Measurements from ENCODE around the gene NAA80.
A peak's percentile ranks its signal among the peaks of the same experiment; 100 is the strongest.

NAA80 gene

GRCh38 chr3:50258029-50258680 lies 41.0 kb downstream of the NAA80 start:
- DNase-seq (ENCODE audit: low spot score): no peak

GRCh38 chr3:50256978-50257890 lies 42.0 kb downstream of the NAA80 start:
- peak; percentile 60 for DNase-seq (ENCODE audit: low spot score)

- no peak for DNase-seq (ENCODE audit: low spot score)
These were observed 44.0 kb downstream of the NAA80 start for GRCh38 chr3:50255251-50255615.

GRCh38 chr3:50254577-50255250 lies 44.5 kb downstream of the NAA80 start:
- no peak for DNase-seq (ENCODE audit: low spot score)

GRCh38 chr3:50251220-50251619 lies 48.0 kb downstream of the NAA80 start:
- no peak for DNase-seq (ENCODE audit: low spot score)

- no peak for DNase-seq (ENCODE audit: low spot score)
These were observed 48.7 kb downstream of the NAA80 start for GRCh38 chr3:50250514-50250913.

GRCh38 chr3:50249457-50249856 lies 49.7 kb downstream of the NAA80 start:
- DNase-seq (ENCODE audit: low spot score): no peak

GRCh38 chr3:50248387-50248786 lies 50.8 kb downstream of the NAA80 start:
- DNase-seq (ENCODE audit: low spot score): no peak

GRCh38 chr3:50246517-50246954 lies 52.7 kb downstream of the NAA80 start:
- DNase-seq (ENCODE audit: low spot score): no peak

All from cerebellar cortex (tissue), 1 donor.